ENCODE results near the gene MEN1. TPM values are rescaled to one million over a fixed set of nuclear protein-coding genes. Genes with fewer than 3 reads are reported as not detected.

Gene MEN1
- 10 to 100 TPM in 1 of 4 donors, 1 to 10 TPM in 3; 6.8 to 12.7 (median 8.8) TPM for total RNA-seq
- 10 to 100 TPM in 2 of 3 donors, 1 to 10 TPM in 1; 9.0 to 26.1 (median 10.9) TPM for polyA plus RNA-seq

DNA sequence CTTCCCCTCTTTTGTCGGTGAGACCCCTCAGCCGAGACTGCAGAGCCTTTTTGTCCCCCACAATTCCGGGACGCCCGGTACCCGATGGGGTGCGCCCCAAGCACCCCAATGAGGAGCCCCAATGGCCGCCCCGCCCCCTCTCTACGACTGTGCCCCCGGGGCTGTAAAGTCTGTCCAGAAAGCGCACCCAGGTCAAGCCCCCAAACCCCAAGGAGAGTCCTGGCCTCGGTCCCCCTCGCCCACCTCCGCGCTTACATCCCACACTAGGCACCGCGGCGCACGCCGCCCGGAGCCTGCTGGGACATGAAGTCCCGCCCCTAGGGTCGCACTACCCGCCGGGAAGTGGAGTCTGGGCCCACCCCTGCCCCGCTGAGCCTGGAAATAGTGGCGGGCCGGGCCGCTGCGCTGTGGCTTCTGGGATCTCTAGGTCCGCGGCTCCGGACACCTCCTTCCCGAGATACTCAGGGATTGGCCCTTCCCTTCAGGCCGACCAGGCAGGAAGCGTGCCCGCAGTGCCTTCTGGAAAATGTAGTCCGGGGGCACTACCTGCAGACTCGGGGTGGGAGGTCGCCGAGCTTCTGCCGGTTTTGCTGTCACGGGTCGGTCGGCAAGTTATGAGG, at the start of gene MEN1:
Gene MEN1, minus strand, starts transcription at position 281 of the 620 bp plus-strand sequence. CDS start 442 bp downstream, outside the sequence.
- peak within 1 kb of the TSS; percentile 79 to 82 (median 82) for H3K27ac ChIP-seq
- H3K27me3 ChIP-seq, result no peaks in the 10 kb centered on the region
- 0 to 1% methylated on average over 46 of the region's 46 CpGs for WGBS, 2 donors

DNA sequence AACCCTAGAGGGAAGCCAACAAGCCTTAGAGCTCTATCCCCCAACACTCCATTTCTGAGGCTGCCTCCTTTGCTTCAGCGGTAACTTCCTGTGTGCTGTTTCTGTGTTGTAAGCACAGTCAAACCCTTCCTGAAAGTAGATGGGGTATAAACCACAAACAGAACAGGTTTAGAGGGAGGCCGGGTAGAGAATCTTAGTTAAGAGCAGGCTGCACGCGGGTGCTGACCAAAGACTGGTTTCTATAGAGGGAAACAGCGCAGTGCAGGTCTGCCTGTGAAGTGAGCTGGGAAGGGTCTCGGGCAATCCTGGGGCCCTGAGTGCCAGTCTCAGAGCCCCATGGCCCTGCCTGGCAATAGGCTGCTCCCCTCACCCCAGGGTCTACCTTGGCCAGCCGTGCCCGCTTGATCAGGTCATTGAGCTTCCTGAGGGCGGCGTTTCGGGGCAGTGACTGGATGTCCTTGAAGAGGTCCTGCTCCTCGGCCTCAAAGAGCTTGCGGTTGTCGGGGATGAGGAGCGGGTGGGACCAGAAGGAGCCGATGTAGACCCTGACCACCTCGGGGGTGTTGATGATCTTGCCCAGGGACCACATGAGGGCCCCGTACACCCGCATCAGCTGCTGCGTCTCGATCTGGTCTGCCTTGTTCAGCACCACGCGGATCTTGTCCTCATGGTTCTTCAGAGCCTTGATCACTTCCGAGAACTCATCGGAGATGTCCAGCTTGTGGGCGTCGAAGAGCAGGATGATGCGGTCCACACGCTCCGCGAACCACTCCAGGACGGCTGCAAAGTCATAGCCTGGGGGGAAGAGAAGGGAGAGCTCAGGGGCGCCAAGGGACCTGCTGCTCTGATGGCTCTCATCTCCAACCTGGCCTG, 49.4 kb upstream of the MEN1 start:
- WGBS, 2 donors, result 73 to 91% methylated on average over 33 of the region's 33 CpGs
- Histone ChIP-seq H3K36me3 (peaks cover 0 to 31% (median 20%) of the 10 kb centered on the region in 4 donors), H3K4me3 (no peak overlapping the region), H3K27ac (peak overlapping the region; percentile 79 to 97 (median 97)), H3K27me3 (no peaks in the 10 kb centered on the region), H3K9me3 (no peaks in the 10 kb centered on the region), H3K4me1 (peaks cover 0 to 90% (median 77%) of the 10 kb centered on the region in 4 donors)
- no peak for TF ChIP-seq POLR2A (IDR thresholded peaks at IDR 0.05)
- no peak for TF ChIP-seq POLR2AphosphoS5 (IDR thresholded peaks at IDR 0.05)
- TF ChIP-seq, protein P1, sequence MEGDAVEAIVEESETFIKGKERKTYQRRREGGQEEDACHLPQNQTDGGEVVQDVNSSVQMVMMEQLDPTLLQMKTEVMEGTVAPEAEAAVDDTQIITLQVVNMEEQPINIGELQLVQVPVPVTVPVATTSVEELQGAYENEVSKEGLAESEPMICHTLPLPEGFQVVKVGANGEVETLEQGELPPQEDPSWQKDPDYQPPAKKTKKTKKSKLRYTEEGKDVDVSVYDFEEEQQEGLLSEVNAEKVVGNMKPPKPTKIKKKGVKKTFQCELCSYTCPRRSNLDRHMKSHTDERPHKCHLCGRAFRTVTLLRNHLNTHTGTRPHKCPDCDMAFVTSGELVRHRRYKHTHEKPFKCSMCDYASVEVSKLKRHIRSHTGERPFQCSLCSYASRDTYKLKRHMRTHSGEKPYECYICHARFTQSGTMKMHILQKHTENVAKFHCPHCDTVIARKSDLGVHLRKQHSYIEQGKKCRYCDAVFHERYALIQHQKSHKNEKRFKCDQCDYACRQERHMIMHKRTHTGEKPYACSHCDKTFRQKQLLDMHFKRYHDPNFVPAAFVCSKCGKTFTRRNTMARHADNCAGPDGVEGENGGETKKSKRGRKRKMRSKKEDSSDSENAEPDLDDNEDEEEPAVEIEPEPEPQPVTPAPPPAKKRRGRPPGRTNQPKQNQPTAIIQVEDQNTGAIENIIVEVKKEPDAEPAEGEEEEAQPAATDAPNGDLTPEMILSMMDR (IDR thresholded peaks at IDR 0.05), result no peak
- TF ChIP-seq EP300 (IDR thresholded peaks at IDR 0.05), result no peak
- no peak for DNase-seq
- intact Hi-C loops (cut with DNase I), result no loop called here

More for the DNA sequence above, at the start of gene MEN1:
- TF ChIP-seq, protein P1 (IDR thresholded peaks at IDR 0.05), result no peak
- TF ChIP-seq POLR2AphosphoS5 (IDR thresholded peaks at IDR 0.05) (peak; percentile 74 to 91 (median 87)), EP300 (IDR thresholded peaks at IDR 0.05) (peak in 1 of 4 donors; percentile 5), POLR2A (IDR thresholded peaks at IDR 0.05) (peak; percentile 52 to 73)
- Histone ChIP-seq H3K9me3 (no peaks in the 10 kb centered on the region), H3K36me3 (peaks cover 0 to 27% (median 13%) of the 10 kb centered on the region in 4 donors), H3K4me1 (peaks cover 0 to 20% (median 16%) of the 10 kb centered on the region in 4 donors), H3K4me3 (peak within 1 kb of the TSS; percentile 60 to 97 (median 89))
- intact Hi-C loops (cut with DNase I), result no loop called here
- DNase-seq, result peak; percentile 98

GRCh38 chr11:64858467-64859263, 48.3 kb upstream of the MEN1 start:
- H3K9me3 ChIP-seq, result no peaks in the 10 kb centered on the region
- intact Hi-C loops (cut with DNase I), result no loop called here
- peak overlapping the region; percentile 79 to 97 (median 97) for H3K27ac ChIP-seq
- DNase-seq, result peak; percentile 63
- H3K36me3 ChIP-seq, result peaks cover 0 to 38% (median 27%) of the 10 kb centered on the region in 4 donors
- H3K27me3 ChIP-seq, result no peaks in the 10 kb centered on the region
- WGBS, 2 donors, result 55 to 76% methylated on average over 19 of the region's 19 CpGs
- no peak overlapping the region for H3K4me3 ChIP-seq
- H3K4me1 ChIP-seq, result peaks cover 0 to 90% (median 76%) of the 10 kb centered on the region in 4 donors
- TF ChIP-seq POLR2AphosphoS5 (IDR thresholded peaks at IDR 0.05) (no peak), POLR2A (IDR thresholded peaks at IDR 0.05) (no peak), EP300 (IDR thresholded peaks at IDR 0.05) (no peak)
- TF ChIP-seq, protein P1 (IDR thresholded peaks at IDR 0.05), result no peak

DNA sequence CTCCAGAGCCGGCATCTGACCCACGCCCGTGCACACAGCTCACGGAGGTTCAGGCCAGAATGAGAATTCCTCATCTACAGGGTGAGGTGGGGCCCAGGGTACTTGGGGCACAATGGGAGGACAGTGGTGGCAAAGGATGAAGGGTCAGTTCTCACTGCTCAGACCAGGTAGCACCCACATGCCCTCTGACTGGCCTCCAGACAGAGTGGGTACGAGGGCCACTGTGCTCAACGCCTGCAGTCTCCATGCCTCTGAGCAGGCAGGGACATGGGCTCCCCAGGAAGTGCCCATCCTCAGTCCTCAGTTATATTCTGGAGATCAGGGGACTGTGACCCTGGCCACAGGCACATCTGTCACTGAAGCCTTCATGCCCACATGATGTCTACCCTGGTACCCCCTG, 47.1 kb upstream of the MEN1 start:
- no peak overlapping the region for H3K4me3 ChIP-seq
- peaks cover 0 to 48% (median 31%) of the 10 kb centered on the region in 4 donors for H3K36me3 ChIP-seq
- intact Hi-C loops (cut with DNase I), result no loop called here
- peaks cover 0 to 85% (median 65%) of the 10 kb centered on the region in 4 donors for H3K4me1 ChIP-seq
- TF ChIP-seq POLR2AphosphoS5 (IDR thresholded peaks at IDR 0.05) (no peak), POLR2A (IDR thresholded peaks at IDR 0.05) (no peak)
- no peak for DNase-seq
- no peaks in the 10 kb centered on the region for H3K27me3 ChIP-seq
- H3K27ac ChIP-seq, result peak overlapping the region; percentile 79 to 97 (median 97)
- no peaks in the 10 kb centered on the region for H3K9me3 ChIP-seq
- 88 to 96% methylated on average over 6 of the region's 6 CpGs for WGBS, 2 donors
